Osteoblast (primary cell): Measurements from ENCODE around the gene GRB10. TPM values are rescaled to one million over a fixed set of nuclear protein-coding genes. Genes with fewer than 3 reads are reported as not detected.

Source experiments
- DNase-seq: peaks from one replicate; pipeline ENCODE4 v3.0.0; 2011; ENCODE audit warnings: low spot score, mixed read lengths; ENCODE audit not compliant: insufficient read length; ENCODE audit errors: missing footprints
- H2AFZ ChIP-seq: 2 replicates; pipeline ENCODE4 v1.6.0; 2011; ENCODE audit warnings: mild to moderate bottlenecking, low read length
- H3K27ac ChIP-seq: 2 replicates; pipeline ENCODE4 v1.5.1; 2011; ENCODE audit warnings: mild to moderate bottlenecking, low read depth, low read length, moderate library complexity
- H3K27me3 ChIP-seq: 2 replicates; pipeline ENCODE4 v1.6.0; 2012; ENCODE audit warnings: mild to moderate bottlenecking, control low read depth, inconsistent platforms, low read length, moderate library complexity; ENCODE audit not compliant: insufficient read depth
- H3K36me3 ChIP-seq: 2 replicates; pipeline ENCODE4 v1.5.1; 2011; ENCODE audit warnings: mild to moderate bottlenecking, low read length, control low read depth, moderate library complexity; ENCODE audit not compliant: insufficient read depth
- H3K4me1 ChIP-seq: 2 replicates; pipeline ENCODE4 v1.5.1; 2011; ENCODE audit warnings: mild to moderate bottlenecking, low read length, control low read depth, moderate library complexity; ENCODE audit not compliant: insufficient read depth
- H3K4me2 ChIP-seq: 2 replicates; pipeline ENCODE4 v1.6.0; 2011; ENCODE audit warnings: mild to moderate bottlenecking, low read length; ENCODE audit not compliant: insufficient read depth
- H3K4me3 ChIP-seq: fragments of 200-600 bp; sonication (generic); 3 replicates; pipeline ENCODE4 v1.5.1; 2012; ENCODE audit warnings: mild to moderate bottlenecking, low read length, inconsistent platforms; ENCODE audit not compliant: insufficient read depth
- H3K79me2 ChIP-seq: 2 replicates; pipeline ENCODE4 v1.6.0; 2012; ENCODE audit warnings: mild to moderate bottlenecking, low read length, control low read depth, inconsistent platforms; ENCODE audit not compliant: insufficient read depth
- H3K9me3 ChIP-seq: 2 replicates; pipeline ENCODE4 v1.5.1; 2011; ENCODE audit warnings: low read depth, low read length, control low read depth
- H4K20me1 ChIP-seq: 2 replicates; pipeline ENCODE4 v1.6.0; 2012; ENCODE audit warnings: mild to moderate bottlenecking, low read length, control low read depth; ENCODE audit not compliant: insufficient read depth
- CTCF ChIP-seq: IDR thresholded peaks from 2 replicates; pipeline ENCODE4 v1.5.1; 2011; ENCODE audit warnings: mild to moderate bottlenecking, low read depth, low read length, moderate library complexity; ENCODE audit errors: extremely low read depth
- total RNA-seq: library from RNA; depleted of rRNA; stranded (reverse); fragments of >200 nt; gene quantifications from 2 replicates; pipeline ENCODE4 v1.2.3, GENCODE V29; 2012

GRB10 gene
- total RNA-seq, 1 donor = 62.6 TPM

- Histone ChIP-seq H4K20me1 (peaks cover 65% of the 10 kb centered on the region), H3K4me1 (peaks cover 38% of the 10 kb centered on the region), H3K27ac (no peak overlapping the region)
Observed at GRCh38 chr7:50663396-50664102, 119.1 kb downstream of the GRB10 start.

GRCh38 chr7:50662996-50663395 lies 119.7 kb downstream of the GRB10 start:
- Histone ChIP-seq H2AFZ (no peak overlapping the region), H3K36me3 (peaks cover 10% of the 10 kb centered on the region), H4K20me1 (peaks cover 61% of the 10 kb centered on the region), H3K27me3 (no peaks in the 10 kb centered on the region), H3K4me1 (peaks cover 35% of the 10 kb centered on the region), H3K4me2 (no peak overlapping the region), H3K79me2 (peaks cover 22% of the 10 kb centered on the region), H3K27ac (no peak overlapping the region), H3K4me3 (no peak overlapping the region), H3K9me3 (no peaks in the 10 kb centered on the region)
- DNase-seq = no peak
- no peak for TF ChIP-seq CTCF

More at GRCh38 chr7:50663396-50664102, 119.1 kb downstream of the GRB10 start:
- DNase-seq = no peak
- Histone ChIP-seq H3K27me3 (no peaks in the 10 kb centered on the region), H3K4me2 (no peak overlapping the region), H3K9me3 (no peaks in the 10 kb centered on the region), H3K79me2 (peaks cover 22% of the 10 kb centered on the region), H2AFZ (no peak overlapping the region), H3K4me3 (no peak overlapping the region), H3K36me3 (peaks cover 11% of the 10 kb centered on the region)
- TF ChIP-seq CTCF = no peak

GRCh38 chr7:50662041-50662694 lies 120.5 kb downstream of the GRB10 start:
- H2AFZ ChIP-seq = no peak overlapping the region
- H3K79me2 ChIP-seq = peaks cover 22% of the 10 kb centered on the region
- H3K4me1 ChIP-seq = peaks cover 35% of the 10 kb centered on the region
- no peak for DNase-seq
- peaks cover 10% of the 10 kb centered on the region for H3K36me3 ChIP-seq
- H4K20me1 ChIP-seq = peaks cover 55% of the 10 kb centered on the region
- no peak overlapping the region for H3K4me3 ChIP-seq
- no peaks in the 10 kb centered on the region for H3K9me3 ChIP-seq
- no peaks in the 10 kb centered on the region for H3K27me3 ChIP-seq
- no peak overlapping the region for H3K4me2 ChIP-seq
- TF ChIP-seq CTCF = no peak
- no peak overlapping the region for H3K27ac ChIP-seq

GRCh38 chr7:50661345-50662040 lies 121.2 kb downstream of the GRB10 start:
- DNase-seq = no peak
- Histone ChIP-seq H3K79me2 (peaks cover 22% of the 10 kb centered on the region), H3K9me3 (no peaks in the 10 kb centered on the region)

More at GRCh38 chr7:50661345-50662040, 121.2 kb downstream of the GRB10 start:
- Histone ChIP-seq H2AFZ (no peak overlapping the region), H3K4me1 (peaks cover 35% of the 10 kb centered on the region), H3K27me3 (no peaks in the 10 kb centered on the region), H3K4me3 (no peak overlapping the region), H3K36me3 (peaks cover 10% of the 10 kb centered on the region), H3K4me2 (no peak overlapping the region), H4K20me1 (peaks cover 56% of the 10 kb centered on the region), H3K27ac (no peak overlapping the region)
- no peak for TF ChIP-seq CTCF
